Mucosa of rectum (tissue), 2 donors: Measurements from ENCODE around the gene FNDC5.

ENCODE experiments used
- H3K27ac ChIP-seq, 2 donors: one replicate each; pipeline ENCODE4 v1.7.0; 2013; ENCODE audit warnings: inconsistent platforms in 2 of 2, low read depth in 2 of 2, low read length in 2 of 2
- H3K27me3 ChIP-seq, 2 donors: one replicate each; pipeline ENCODE4 v1.7.0; 2013; ENCODE audit warnings: low read length in 2 of 2; ENCODE audit not compliant: control insufficient read depth in 2 of 2, insufficient read depth in 2 of 2
- H3K36me3 ChIP-seq, 2 donors: one replicate each; pipeline ENCODE4 v1.7.0; 2013; ENCODE audit warnings: low read length in 2 of 2; ENCODE audit not compliant: control insufficient read depth in 2 of 2, insufficient read depth in 2 of 2
- H3K4me1 ChIP-seq, 2 donors: one replicate each; pipeline ENCODE4 v1.7.0; 2013; ENCODE audit warnings: low read length in 2 of 2, mild to moderate bottlenecking in 1 of 2; ENCODE audit not compliant: control insufficient read depth in 2 of 2, insufficient read depth in 2 of 2
- H3K4me3 ChIP-seq, 2 donors: one replicate each; pipeline ENCODE4 v1.7.0; 2013; ENCODE audit warnings: low read length in 2 of 2
- H3K9ac ChIP-seq, 2 donors: one replicate each; pipeline ENCODE4 v1.7.0; 2013; ENCODE audit warnings: low read length in 2 of 2, low read depth in 1 of 2, mild to moderate bottlenecking in 1 of 2
- H3K9me3 ChIP-seq, 2 donors: one replicate each; pipeline ENCODE4 v1.7.0; 2013; ENCODE audit warnings: low read length in 2 of 2; ENCODE audit not compliant: control insufficient read depth in 2 of 2
- donor health status: healthy.
- donor health status: Normal muscosa, but diverticular disease.

FNDC5 gene

DNA sequence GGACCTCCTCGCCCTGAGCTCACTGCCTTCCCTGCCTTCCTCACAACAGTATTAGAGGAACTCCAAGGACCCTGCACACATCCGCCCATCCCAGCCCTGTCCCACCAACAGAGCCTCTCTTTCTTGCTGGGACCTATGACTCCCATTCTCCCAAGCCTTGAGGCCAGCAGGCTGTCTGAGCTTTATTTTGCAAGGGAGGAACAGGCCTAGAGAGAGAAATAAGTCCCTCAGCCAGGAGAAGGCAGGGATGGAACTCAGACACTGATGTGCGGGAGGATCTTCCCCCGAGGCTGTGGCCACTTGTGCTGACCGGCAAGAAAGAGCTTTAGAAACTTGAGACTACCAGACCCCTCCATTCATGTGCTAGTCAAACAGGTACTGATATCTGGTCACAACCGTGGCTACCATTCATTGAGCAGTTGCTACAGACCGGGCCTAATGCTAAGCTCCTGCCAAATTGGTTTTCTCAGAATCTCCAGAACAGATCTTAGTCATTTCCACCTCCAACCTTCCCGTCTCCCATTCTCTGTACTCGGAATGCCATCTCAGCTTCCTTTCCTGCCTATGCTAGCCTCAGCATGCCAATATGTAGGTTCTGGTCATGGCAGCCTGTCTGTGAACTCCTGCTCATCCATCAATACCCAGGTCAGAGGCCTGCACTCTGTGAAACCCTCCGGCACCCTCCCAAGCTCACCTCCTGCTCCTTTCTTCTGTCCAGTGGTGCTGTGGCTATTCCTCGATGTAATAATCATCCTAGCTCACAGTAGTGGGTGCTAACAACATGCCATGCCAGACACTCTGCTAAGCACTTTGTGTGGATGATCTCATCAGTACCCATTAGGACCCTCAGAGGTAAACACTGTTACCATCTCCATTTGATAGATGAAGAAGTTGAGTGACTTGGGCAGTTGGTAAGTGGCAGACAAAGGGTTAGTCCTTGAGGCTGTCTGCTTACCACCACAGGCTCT lies 26.7 kb upstream of the FNDC5 start:
- peaks cover 23 to 24% of the 10 kb centered on the region in 2 donors for H3K36me3 ChIP-seq
- H3K4me3 ChIP-seq = no peak overlapping the region
- H3K27ac ChIP-seq = no peak overlapping the region
- peaks cover 17 to 34% of the 10 kb centered on the region in 2 donors for H3K4me1 ChIP-seq
- H3K9me3 ChIP-seq = no peaks in the 10 kb centered on the region
- H3K27me3 ChIP-seq = peaks cover 0 to 4% of the 10 kb centered on the region in 2 donors
- no peak overlapping the region for H3K9ac ChIP-seq

DNA sequence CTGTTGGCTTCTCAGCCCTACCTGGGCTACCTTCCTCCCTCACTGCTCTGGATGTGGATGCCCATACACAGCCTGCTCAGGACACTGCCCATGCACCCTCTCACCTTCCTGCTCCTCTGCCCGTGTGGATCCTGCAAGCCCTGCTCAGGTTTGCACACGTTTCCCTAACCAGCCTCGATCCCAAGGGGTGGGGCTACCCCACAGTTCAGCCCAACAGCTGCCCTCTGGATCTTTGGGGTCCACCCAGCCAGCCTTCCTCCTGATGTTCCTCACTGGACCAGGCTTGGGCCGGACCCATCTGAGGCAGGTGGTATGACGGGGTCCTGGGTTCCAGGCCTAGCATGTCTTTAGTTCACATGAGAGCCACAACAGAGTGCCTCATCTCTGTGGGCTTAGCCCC lies 25.7 kb upstream of the FNDC5 start:
- H3K9ac ChIP-seq = no peak overlapping the region
- H3K9me3 ChIP-seq = no peaks in the 10 kb centered on the region
- H3K36me3 ChIP-seq = peaks cover 23 to 24% of the 10 kb centered on the region in 2 donors
- H3K27me3 ChIP-seq = peaks cover 0 to 5% of the 10 kb centered on the region in 2 donors
- no peak overlapping the region for H3K4me3 ChIP-seq
- H3K4me1 ChIP-seq = peaks cover 18 to 30% of the 10 kb centered on the region in 2 donors
- no peak overlapping the region for H3K27ac ChIP-seq

DNA sequence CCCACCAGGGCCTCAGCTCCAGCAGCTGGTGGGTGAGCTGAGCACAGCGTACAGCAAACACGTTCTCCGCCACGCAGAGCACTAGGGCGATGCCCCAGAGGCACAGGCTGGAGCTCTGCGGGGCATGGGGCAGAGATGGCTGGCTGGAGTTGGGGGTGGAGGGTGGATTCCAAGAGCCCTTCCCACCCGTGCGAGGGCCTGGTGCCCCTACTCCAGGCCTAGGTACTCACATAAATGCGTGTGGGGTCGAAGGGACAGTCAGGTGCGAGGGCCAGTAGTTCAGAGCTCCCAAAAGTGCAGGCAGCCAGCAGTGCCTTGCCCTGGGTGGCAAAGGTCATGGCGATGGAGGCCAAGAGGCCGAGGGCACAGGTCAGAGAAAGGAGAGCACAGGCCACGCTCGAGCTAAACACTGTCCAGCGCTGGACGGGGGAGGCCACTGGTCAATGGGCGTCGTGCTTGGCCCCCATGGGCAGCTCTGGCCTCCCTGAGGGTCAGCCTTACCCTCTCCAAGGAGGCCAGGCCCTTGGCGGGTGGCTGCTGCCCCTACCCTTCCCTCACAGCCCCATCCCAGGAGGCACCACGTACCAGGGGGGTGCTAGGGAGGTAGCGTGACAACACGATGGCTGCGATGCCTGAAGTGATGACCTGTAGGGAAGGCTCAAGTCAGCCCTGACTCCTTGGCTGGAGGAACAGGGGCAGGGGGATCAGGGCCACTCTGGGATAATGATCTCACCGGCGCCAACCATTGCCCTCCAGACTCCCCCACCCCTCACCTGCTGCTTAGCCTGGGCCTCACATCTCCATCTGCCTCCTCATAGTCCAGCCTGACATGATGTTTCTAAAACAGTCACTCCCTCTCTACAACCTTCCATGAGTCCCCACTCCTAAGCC lies 24.9 kb upstream of the FNDC5 start:
- Histone ChIP-seq H3K27ac (no peak overlapping the region), H3K27me3 (peaks cover 0 to 13% of the 10 kb centered on the region in 2 donors), H3K4me3 (no peak overlapping the region), H3K9ac (no peak overlapping the region), H3K36me3 (peaks cover 23 to 24% of the 10 kb centered on the region in 2 donors), H3K9me3 (no peaks in the 10 kb centered on the region), H3K4me1 (peaks cover 18 to 27% of the 10 kb centered on the region in 2 donors)

DNA sequence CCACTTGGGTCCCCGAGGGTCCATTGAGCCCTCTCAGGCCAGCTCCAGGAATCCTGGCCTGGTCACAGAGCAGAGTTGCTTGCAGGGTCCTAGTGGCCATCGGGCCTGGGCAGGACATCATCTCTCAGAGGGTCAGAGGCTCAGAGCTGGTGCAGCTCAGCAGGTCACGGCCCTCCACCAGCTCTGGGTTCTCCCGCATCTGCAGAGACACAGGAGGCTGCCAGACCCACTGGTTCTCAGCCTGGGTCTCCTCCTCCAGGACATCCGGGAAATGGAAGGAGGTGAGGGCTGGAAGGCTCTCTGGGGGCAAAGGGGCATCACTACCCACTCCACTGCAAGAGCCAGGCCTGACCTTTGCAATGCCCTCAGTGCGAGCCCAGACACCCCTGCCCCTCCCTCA lies 24.0 kb upstream of the FNDC5 start:
- Histone ChIP-seq H3K36me3 (peaks cover 23 to 24% of the 10 kb centered on the region in 2 donors), H3K4me1 (peaks cover 14 to 21% of the 10 kb centered on the region in 2 donors), H3K27me3 (peaks cover 0 to 15% of the 10 kb centered on the region in 2 donors), H3K27ac (no peak overlapping the region), H3K9me3 (no peaks in the 10 kb centered on the region), H3K9ac (no peak overlapping the region), H3K4me3 (no peak overlapping the region)

DNA sequence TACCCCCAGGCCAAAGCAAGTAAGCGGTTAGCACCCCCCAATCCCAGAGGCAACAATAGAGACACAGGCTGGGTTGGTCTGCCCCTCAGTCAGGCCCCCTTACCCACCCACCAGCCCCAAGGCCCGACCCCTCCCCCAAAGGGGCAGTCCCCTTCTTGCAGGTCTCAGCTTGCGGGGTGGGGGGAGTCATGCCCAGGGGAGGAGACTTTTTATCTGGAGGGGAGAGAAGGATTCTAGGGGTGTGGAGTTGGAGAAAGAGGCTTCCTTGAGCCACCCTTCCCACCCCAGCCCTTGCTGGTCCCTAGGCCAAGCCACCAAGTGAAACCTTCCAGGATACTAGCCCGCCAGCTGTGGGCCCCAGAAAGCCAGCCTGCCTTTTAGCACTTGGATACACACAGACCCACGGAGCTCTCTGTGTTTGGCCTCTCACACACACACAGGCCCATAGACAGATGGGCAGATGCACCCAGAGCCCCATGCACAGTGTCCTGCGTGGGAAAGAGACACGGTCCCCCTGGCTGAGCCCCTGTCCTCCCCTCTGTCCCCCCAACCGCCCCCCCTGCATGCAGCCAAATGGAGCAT lies 23.4 kb upstream of the FNDC5 start:
- Histone ChIP-seq H3K36me3 (peaks cover 23 to 24% of the 10 kb centered on the region in 2 donors), H3K4me1 (peaks cover 11 to 20% of the 10 kb centered on the region in 2 donors), H3K9ac (peak overlapping the region; percentile 6 to 51), H3K27ac (peak overlapping the region in 1 of 2 donors; percentile 52), H3K4me3 (peak overlapping the region; percentile 52 to 60), H3K27me3 (peaks cover 0 to 15% of the 10 kb centered on the region in 2 donors), H3K9me3 (no peaks in the 10 kb centered on the region)

DNA sequence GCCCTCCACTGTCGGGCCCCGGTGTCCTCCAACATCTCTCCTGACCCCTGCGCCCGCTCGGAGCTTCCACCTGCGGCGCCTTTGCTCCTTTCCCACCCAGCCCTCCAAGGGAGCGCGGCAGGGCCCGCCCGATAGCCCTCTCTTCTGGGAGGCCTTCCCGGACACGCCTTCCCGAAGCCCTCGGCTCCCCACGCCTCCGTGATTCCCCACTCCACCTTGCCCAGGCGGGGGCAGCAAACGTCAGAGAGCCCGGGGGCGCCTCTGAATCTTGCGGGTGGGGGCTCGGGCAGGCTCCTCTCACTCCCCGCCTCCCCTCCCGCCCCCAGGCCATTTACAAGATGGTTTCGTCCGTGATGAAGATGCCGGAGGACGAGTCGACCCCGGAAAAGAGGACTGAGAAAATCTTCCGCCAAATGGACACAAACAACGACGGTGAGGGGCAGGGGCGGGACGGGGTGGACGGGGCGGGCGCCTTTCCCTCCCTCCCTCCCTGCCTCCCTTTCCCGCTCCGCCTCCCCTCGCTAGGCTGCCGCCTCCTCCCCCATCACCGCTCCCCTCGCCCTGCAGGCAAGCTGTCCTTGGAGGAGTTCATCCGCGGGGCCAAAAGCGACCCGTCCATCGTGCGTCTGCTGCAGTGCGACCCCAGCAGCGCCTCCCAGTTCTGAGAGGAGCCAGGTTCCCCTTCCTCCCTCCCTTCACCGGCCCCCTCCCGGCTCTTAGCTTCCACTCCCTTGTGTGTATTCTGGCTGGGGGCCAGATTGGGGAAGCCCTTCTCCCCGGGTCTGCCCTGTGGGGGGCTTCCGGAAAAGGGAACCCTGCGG lies 22.7 kb upstream of the FNDC5 start:
- Histone ChIP-seq H3K36me3 (peaks cover 23 to 24% of the 10 kb centered on the region in 2 donors), H3K27me3 (peaks cover 0 to 15% of the 10 kb centered on the region in 2 donors), H3K27ac (peak overlapping the region; percentile 52 to 67), H3K4me3 (peak overlapping the region; percentile 52 to 60), H3K9ac (peak overlapping the region; percentile 6 to 56), H3K4me1 (peaks cover 8 to 18% of the 10 kb centered on the region in 2 donors), H3K9me3 (no peaks in the 10 kb centered on the region)

DNA sequence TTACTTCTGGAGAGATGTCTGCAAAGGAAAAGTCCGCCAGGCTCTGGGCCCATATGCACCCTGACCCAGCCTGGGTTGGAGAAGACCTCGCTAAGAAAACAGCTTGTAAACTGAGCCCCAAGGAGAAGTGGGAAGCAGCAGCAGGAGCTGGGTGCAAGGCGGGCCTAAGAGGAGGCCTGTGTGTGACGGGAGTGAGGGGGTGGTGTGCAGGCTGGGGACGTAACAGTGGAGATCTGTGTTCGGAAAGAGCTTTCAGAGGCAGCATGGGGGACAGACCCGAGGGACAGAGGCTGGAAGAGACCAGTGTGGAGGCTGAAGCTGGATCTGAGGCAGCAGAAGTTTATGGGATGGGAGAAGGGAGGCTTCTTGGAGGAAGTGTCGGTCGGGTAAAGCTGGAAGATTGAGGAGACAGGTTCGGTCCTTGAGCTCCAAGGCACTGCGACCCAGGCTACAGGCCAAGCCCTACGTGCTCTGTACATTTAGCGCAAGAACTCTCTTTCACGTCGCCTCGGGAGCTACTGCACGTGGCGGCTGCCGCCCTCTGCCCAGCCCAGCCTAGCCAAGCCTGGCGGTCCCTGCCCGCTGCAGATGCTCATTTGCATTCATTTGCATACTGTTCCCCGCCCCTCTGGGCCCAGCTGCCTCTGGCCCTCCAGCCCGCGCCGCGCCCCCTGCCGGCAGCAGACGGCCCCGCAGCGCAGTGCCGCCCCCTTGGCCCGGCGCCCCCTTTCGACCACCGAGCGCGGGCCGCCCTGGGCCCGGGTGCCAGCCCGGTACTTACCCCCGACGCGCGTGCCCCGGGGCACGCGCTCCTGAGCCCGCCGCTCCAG lies 21.9 kb upstream of the FNDC5 start:
- Histone ChIP-seq H3K27me3 (peaks cover 0 to 15% of the 10 kb centered on the region in 2 donors), H3K4me3 (peak overlapping the region; percentile 45 to 62), H3K36me3 (peaks cover 16 to 18% of the 10 kb centered on the region in 2 donors), H3K4me1 (peaks cover 5 to 18% of the 10 kb centered on the region in 2 donors), H3K27ac (peak overlapping the region; percentile 52 to 67), H3K9me3 (no peaks in the 10 kb centered on the region), H3K9ac (peak overlapping the region in 1 of 2 donors; percentile 56)

DNA sequence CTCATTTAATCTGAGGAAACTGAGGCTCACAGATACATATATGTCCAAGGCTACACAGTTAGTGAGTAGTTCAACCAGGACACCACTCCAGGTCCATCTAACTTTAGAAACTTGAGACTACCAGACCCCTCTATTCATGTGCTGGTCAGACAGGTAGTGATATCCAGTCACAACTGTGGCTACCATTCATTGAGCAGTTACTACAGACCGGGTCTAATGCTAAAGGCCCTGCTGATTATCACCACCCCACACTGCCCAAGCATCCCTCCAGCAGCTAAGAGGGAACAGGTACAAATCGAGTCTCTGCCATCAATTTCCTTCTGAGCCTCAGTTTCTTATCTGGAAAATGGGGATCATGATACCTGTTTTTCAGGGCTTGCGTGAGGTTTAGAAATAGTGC lies 20.9 kb upstream of the FNDC5 start:
- Histone ChIP-seq H3K9me3 (no peaks in the 10 kb centered on the region), H3K27ac (no peak overlapping the region), H3K4me3 (no peak overlapping the region), H3K9ac (no peak overlapping the region), H3K36me3 (peaks cover 7 to 9% of the 10 kb centered on the region in 2 donors), H3K4me1 (peaks cover 5 to 18% of the 10 kb centered on the region in 2 donors), H3K27me3 (peaks cover 8 to 19% of the 10 kb centered on the region in 2 donors)
